HG02763 (cell line): ENCODE results near the gene C19orf38.

Experiments
- ATAC-seq: cut with Tn5 transposase; IDR thresholded peaks from one replicate; pipeline ENCODE4 v1.9.1; 2021; ENCODE audit warnings: mild to moderate bottlenecking, moderate library complexity; ENCODE audit not compliant: unreplicated experiment

Gene C19orf38

GRCh38 chr19:10848230-10848856, at the start of gene C19orf38:
TSS of gene C19orf38 (plus strand) at chr19:10848415. CDS start at chr19:10848509, 94 bp downstream.
- ATAC-seq = no peak

GRCh38 chr19:10800488-10800887, 47.7 kb upstream of the C19orf38 start:
- no peak for ATAC-seq

GRCh38 chr19:10802479-10802878, 45.7 kb upstream of the C19orf38 start:
- no peak for ATAC-seq

- ATAC-seq = no peak
These were observed 45.0 kb upstream of the C19orf38 start for GRCh38 chr19:10803252-10803651.

- ATAC-seq = no peak
These were observed 43.0 kb upstream of the C19orf38 start for GRCh38 chr19:10805065-10805757.

- ATAC-seq = no peak
These were observed 42.4 kb upstream of the C19orf38 start for GRCh38 chr19:10805758-10806247.

GRCh38 chr19:10808937-10809649, 39.1 kb upstream of the C19orf38 start:
- no peak for ATAC-seq

- ATAC-seq = no peak
These were observed 38.4 kb upstream of the C19orf38 start for GRCh38 chr19:10809651-10810285.

GRCh38 chr19:10811391-10812111, 36.7 kb upstream of the C19orf38 start:
- ATAC-seq = no peak

- no peak for ATAC-seq
These were observed 36.0 kb upstream of the C19orf38 start for GRCh38 chr19:10812196-10812595.

- ATAC-seq = no peak
These were observed 35.3 kb upstream of the C19orf38 start for GRCh38 chr19:10812902-10813404.

GRCh38 chr19:10815007-10815536, 33.1 kb upstream of the C19orf38 start:
- ATAC-seq = no peak

GRCh38 chr19:10815969-10816644, 32.1 kb upstream of the C19orf38 start:
- ATAC-seq = no peak

GRCh38 chr19:10816691-10817090, 31.5 kb upstream of the C19orf38 start:
- no peak for ATAC-seq

- no peak for ATAC-seq
These were observed 30.8 kb upstream of the C19orf38 start for GRCh38 chr19:10817291-10818038.

GRCh38 chr19:10818301-10819123, 29.7 kb upstream of the C19orf38 start:
- no peak for ATAC-seq

GRCh38 chr19:10819124-10820060, 28.8 kb upstream of the C19orf38 start:
- no peak for ATAC-seq
